Endometrial microvascular endothelial cells (primary cell): ENCODE data around the gene NPB. TPM values are rescaled to one million over a fixed set of nuclear protein-coding genes. Genes with fewer than 3 reads are reported as not detected.

ENCODE experiments used
- in situ Hi-C: cut with HindIII; loops from 2 replicates; pipeline ENCODE4 v1.10.0; 2017; ENCODE audit warnings: low sequenced_read_pairs, low pct_unique_long_range_greater_than_20kb; ENCODE audit errors: inconsistent ontology term
- total RNA-seq: library from RNA; depleted of rRNA; stranded (reverse); fragments of >200 nt; gene quantifications from one replicate; pipeline ENCODE4 v1.2.3, GENCODE V29; 2015; ENCODE audit errors: inconsistent ontology term

NPB gene
- total RNA-seq, 1 donor from 2014 or later = not detected

DNA sequence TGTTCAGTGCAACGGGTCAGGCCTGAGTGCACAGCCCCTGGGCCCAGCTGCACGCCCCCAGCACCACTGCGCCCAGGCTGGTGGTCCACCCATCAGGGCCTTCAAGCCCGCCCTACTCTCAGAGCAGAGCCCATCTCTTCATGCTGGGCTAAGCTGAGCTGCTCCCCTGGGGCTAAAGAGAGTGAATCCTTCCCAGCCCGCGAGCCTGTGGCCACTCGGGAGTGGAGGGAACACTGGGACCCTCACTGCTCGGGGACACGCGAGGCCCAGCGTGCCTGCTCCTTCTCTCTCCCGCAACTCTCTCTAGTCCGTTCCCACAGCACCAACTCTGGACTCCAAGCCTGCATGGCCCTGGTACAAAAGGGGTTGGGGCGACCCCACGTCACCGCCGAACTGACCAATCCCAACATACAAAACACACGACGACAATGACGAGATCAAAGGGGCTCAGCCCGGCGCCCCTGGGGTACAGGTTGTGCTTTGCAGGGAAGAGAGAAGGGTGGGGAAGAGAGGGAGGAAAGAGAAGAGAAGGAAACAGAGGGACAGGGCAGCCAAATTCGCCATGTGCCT is 20.0 kb downstream of the NPB start:
- in situ Hi-C loops = no loop called here

DNA sequence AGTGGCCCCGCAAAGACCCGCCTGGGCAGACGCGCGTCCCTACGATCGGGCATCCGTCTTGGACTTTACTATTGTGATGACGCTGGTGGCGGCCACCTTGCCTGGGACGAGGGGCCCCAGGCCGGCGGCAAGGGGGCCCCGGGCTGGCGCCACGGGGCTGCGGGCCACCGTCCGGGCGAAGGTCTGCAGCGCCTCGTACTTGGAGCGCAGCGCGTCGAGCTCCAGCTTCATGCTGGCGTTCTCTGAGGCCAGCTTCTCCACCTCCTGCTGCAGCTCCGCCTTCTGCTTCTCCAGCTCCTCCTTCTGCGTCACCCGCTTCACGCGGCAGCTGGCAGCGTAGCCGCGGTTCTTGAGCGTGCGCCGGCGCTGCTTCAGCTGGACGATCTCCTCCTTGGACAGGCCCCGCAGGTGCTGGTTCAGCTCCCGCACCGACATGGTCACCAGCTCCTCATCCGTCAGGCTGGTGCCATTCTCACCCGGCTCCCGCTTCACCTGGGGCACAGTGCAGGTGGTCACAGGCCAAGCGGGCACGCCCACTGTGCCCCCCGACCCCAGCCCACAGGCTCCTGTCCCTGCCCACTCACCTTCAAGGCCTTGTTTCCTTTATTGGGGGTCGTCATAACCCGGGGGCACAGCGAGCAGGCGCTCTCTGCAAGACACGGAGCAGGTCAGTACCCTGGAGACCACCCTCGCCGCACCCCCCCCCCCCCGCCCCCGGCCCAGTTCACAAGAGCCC is 20.7 kb downstream of the NPB start:
- in situ Hi-C loops = no loop called here

DNA sequence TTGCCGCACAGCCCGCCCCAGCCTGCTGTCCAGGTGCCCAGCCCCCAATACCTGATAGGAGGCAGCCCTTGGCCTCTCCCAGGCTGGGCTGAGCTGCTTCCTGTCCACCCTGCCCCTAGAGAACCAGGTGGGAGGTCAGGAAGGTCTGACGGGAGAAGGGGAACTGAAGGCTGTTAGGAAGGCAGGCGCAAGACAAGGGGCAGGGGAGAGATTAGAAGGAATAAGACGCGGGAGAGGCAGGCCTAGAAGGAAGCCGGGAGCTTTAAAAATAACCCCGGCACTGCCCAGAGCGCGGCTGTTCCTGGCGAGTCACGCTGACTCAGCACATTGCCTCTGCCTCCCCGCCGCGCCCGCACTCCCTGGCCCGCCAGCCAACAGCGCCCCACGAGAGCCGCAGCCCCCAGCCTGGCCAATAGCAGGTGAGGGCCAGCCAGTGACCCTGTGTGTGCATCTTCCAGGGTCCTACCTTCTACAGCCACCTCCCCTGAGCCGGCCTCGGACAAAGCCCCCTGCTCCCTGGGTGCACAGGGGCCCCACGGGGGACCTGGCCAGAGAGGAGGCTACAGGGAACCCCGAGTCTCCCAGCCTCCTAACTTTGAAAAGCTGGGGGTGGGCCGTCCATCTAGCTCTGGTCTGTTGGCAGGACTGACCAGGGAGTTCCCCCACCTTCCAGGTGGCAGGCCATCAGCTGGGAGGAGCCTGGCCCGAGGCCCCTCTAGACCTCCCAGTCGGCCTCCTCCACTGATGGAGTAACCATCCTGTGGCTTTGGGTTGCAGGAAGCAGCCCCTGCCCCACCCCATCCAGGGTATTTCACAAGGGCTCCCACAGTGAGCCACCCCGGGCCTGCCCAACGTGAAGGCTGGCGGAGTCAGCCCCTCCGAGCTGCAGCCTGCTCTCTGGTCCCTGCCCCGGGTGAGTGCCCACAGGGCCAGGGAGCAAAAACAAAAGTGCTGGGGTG is 21.5 kb downstream of the NPB start:
- in situ Hi-C loops = no loop called here

DNA sequence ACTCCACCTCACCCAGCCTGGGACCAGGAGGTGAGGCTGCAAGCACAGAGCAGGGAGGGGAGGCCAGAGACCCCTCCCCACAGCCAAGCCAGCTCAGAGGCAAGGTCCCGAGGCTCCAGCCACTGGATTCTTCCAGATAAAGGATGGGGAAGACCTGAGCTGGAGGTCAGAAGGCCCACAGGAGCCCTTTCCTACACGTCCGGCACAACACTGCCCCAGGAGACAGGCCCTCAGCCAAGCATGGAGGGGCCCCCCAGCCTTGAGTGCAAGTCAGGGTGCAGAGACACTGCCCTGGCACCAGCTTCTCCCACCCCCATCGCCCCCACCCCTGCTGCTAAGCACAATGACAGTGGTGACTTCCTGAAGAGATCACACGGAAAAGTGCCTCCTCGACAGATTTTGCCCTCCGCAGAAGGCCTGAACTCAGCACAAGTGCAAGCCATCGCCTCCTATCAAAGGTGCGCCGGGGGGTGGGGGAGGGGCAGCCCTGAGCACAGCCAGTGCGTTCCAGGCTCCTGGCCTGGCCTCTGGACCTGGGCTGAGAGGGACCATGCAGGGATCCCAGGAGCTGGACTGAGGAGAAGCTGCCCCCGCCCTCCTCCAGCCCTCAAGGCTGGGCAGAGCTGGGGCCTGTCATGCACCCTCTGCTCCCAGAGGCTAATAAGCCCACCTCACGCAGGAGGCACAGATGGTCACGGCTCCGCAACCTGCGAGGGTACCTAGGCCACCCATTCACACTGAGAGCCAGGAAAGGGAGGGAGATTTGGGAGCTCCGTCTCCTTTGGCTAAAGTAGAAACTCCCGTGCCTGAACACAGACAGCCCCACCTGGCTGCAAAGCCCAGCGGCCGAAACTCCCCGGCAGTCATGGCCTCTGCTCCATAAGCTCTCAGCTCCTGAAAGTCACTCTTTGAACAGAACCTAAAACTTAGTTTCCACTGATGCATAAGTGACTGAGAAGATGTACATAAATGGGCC is 22.8 kb downstream of the NPB start:
- in situ Hi-C loops = no loop called here

DNA sequence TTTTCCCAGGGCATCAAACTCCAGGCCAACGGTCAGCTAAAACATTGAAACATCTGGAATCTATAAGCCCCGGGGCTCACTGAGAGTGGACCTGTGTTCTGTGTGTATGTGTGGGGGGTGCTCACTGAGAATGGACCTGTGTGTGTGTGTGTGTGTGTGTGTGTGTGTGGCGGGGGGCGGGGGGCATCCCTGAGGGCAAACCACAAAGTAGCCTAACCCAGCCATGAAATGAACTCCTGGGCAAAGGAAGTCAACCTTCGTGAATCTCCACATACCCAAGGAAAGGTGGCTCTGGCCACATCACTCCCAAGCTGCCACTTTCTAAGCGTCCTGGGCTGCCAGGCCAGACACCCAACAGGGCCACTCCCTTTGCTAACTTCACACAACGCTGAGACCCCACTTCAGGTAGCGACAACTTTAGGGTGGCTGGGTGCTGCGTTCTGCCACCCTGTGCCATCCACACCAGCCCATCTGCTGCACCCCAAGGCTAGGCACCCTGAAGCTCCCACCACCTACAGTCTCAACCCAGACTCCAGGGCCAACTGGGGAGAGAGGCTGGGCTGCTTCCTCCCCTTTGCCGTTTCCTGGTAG is 23.9 kb downstream of the NPB start:
- in situ Hi-C loops = no loop called here

DNA sequence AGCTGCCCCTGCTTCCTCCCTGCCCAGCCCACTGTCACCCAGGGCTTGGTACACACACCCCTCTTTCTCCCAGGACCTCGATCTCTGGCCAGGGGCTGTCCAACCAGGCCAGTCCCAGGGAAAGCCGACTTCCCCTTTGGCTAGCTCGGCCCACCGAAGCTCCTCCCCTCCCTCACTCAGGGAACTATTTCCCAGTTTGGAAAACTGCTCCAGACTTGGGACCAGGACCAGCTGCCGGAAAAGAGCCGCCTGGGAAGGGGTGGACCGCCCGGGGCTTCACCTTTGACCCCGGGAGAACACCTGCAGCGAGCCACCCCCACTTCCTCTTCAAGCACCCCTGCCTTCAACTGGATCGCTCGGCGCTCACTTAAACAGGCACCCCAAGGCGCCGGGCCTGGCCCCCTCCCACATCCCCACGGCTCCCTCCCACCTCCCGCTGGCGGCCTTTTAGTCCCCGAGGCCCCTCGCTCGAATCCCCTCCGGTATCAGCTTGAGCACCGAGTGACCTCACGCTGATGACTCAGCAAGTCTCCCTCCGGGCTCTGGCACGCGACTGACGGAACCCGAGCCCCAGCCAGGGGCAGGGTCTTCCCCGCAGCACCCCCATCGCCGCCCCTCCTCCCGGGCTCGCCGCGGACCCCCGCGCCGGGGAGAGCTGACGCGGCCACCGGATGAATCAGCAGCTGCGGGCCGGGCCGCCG is 24.6 kb downstream of the NPB start:
- in situ Hi-C loops = no loop called here

DNA sequence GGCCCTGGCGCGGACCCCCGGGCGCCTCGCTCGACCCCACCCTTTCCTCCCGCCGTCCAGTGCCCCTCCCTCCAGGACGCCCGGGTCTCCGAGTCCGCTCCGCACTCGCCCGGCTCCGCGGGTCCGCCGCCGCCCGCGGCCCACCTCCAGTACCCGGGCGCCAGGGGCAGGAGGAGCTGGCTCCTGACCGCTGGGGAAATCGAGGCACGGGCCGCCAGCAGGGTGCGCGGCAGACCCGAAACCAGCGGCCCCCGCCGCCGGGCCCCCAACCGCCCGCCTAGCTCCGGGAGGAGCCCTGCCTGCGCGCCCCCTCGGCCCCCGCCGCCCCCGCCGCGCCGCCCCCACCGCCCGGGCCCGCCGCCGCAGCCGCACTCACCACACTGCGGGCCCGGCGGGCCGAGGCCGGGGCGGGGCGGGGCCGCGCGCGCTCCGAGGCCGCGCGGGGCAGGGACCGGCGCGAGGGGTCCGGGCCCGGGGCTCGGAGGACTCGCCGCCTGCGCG is 25.2 kb downstream of the NPB start:
- in situ Hi-C loops = no loop called here

DNA sequence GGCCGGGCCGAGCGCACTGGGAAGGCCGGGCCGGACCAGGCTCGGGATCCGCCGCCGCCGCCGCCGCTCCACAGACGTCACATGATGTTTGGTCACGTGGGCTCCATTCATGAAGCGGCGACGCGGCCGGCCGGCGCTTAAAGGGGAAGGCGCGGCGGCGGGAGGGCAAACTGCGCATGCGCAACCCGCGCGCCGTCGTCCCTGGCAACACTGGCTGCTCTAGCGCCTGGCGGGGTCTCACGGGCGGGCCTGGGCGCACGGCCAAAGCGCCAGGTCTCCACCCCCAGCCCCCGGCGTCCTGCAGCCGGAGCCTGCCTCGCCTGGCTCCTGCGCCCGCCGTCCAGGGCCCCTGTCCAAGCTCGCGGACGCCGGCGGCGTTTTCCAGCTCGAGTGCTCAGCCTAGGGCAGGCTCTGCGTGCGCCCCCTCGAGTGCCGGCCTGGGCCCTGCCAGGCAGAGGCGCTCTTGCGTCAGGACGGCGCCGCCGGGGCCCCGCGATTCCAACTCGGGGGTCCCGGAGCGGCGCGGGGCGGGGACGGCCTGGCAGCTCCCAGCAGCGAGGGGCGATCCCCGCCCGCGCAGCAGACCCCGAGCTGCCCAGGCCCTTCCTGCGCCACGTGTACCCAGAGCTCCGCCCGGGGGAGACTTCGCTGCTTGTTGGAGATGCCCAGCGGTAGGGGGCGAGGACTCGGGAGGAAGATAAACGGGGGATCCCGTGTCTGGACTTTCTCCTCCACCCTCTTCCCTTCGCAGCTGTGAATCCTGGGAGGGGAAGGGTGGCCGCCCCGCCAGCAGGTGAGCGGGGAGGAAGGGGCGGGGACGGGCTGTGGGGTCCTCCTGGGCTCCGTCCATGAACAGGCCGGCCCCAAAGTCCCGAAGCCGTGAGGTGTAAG is 25.9 kb downstream of the NPB start, which contains the start of gene MAFG:
Gene MAFG (minus strand): TSS at position 83 of the 891 bp plus-strand sequence. CDS start 4,550 bp downstream, outside the sequence.
- in situ Hi-C loops = no loop called here

DNA sequence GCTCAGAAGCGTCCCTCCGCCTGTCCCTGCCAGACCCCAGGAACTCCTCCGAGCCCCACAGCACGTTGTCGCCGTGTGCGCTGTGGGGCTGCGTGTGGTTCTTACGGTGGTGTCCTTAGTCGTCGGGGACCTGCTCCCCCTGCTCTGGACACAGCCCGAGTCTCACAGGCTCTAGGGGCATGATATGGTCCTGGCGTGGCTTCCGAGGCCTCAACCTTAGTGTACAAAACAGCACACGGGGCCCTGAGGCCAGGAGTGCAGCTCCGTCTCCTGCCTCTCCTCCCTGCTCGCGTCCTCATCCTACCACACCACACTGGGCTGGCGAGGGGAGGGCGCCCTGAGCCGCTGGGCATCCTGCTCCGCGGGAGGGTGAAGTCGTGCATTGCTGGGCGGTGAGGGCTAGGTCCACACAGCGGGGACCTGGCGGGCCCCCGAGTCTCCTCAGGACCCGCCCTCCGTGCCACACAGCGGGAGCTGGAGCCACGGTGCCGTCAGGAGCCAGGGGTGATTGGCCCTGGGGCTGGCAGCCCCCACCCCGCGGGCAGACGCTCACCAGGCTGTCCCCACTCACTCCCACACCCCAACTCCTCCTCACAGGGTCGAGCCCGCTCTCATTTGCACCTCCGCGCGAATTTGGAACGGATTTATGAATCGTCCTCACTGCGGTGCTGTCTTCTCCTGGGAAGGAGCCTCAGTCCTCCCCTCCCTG is 26.7 kb downstream of the NPB start:
- in situ Hi-C loops = no loop called here

DNA sequence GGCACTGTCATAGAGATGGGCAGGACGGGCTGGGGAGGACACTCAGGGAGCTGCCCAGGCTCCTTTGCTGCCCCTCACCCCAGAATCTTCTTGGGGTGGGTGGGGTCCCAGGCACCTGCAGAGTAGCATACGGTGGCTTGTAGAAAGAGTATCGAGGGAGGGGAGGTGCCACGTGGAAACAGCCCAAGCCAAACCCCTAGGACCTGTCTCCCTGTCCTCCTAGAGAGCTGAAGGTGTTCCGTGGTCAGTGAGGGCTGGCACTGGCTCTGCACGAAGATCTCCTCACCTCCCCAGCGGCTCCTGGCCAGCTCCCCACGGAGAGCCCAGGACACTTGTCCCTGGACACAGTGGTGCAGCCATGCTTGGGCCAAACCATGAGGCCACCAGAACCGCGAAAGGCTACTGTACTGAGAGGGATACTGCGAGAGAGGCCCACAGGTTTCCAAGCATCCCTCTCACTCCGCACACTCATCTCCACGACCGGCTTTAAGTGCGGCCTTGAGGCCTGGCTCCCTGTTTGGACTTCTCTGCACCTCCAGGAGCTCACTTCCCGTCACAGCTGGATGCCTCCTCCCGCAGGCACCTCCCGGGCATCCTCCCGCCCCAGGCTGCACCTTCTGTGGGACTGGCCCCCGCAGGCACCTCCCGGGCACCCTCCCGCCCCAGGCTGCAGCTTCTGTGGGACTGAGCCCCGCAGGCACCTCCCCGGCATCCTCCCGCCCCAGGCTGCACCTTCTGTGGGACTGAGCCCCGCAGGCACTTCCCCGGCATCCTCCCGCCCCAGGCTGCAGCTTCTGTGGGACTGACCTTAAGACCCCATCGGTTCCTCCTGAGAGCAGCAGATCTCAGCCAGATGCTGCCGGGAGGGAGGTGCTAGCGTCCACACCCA is 27.5 kb downstream of the NPB start:
- in situ Hi-C loops = no loop called here

DNA sequence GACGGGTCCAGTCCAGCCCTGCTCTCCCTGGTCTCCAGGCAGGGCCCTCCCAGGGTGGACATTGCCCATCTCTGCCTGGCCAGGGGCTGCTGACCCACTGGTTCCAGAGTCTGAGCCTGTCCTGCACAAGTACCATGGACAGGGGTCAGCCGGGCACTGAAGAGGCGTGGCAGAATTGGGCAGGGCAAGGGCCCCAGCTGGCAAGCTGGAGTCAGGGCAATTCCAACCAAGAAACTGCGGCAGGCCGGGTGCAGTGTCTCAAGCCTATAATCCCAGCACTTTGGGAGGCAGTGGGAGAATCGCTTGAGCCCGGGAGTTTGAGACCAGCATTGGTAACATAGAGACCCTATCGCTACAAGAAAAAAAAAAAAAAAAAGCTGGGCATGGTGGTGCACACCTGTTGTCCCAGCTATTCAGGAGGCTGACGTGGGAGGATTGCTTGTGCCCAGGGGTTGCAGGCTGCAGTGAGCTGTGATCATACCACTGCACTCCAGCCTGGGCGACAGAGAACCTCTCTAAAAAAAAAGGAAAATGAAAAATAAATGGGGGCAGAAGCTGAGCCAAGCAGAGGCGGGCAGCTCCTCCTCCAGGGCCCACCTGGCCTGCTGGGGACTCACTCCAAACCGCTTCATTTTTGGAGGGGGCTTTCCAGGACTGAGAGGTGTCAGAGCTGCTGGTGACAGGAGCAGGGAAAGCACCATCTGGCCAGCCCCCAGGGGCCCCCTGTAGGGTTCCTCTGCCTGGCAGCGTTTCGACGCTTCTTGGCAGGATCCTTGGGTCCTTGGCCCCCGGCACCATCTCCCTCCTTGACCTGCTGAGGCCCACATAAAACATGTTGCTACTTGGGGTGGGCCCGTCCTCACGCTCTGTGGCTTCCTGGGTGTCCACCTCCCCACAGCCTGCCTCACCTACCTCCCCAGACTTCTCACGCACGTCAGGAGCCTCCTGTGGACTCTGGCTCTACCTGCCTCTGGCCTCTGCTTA is 28.4 kb downstream of the NPB start:
- in situ Hi-C loops = no loop called here

DNA sequence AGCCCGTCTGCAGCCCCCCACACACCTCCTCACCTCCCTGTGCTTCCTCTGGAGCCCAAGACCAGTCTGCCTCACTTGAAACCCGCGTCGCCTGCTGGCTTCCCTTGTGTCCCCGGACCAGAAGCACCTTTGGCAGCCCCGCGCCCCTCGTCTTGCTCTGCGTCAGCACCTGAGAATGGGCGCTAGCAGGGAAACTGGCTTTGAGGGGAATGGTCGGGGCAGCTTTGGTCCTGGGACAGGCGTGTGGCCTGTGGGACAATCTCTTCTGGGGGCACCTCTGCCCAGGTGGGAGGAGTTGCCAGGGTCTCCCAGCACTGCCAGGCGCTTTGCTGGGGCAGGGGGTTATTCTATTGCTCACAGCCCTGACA is 29.1 kb downstream of the NPB start:
- in situ Hi-C loops = no loop called here

DNA sequence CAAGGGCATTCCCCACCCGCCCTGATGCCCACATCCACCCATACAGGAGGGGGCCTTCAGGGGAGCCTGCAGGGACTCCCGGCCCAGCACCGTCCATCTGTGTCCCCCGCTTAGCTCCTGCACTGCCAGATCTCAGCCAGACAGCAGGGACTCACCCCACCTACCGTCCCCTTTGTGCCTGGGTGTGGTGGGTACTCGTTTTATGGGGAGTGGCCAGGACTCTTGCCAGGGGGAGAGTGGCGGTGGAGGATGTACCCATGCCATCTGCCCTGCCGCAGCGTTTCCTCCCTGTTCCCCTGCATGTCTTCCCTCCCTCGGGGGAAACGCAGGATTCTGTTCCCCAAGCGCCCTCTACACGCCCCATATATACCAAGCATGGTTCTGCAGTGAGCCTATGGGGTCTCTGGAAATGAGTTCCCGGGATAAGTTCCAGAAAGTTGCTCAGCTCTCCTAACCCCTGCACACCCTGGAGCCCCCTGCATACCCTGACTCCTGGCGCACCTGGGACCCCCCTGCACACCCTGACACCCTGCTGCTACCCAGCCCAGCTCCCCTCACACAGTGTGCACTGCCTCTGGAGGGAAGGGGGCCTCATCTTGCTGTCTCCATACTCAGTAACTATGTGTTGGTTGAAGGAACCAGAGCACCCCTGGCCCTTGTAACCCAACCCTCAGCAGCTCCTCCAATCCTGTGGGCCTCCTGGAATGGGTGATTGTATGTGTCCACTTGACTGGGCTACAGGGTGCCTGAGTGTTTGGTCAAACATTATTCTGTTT is 29.7 kb downstream of the NPB start:
- in situ Hi-C loops = no loop called here
